HepG2 (cell line): ENCODE data around the gene TOM1L1. TPM values are rescaled to one million over a fixed set of nuclear protein-coding genes. Genes with fewer than 3 reads are reported as not detected.

ENCODE experiments used
- ATAC-seq: fragments of 200-7000 bp; cut with Tn5 transposase; 3 replicates; pipeline ENCODE4 v1.9.1; 2020; ENCODE audit warnings: mild to moderate bottlenecking, moderate library complexity
- BruUV-seq: library from RNA; stranded (reverse); fragments of 400-500 nt; replicated peaks from 2 replicates; lab custom pipeline; 2021; lab: Mats Ljungman, UMichigan
- CTCF ChIA-PET: fragments of 300-600 bp; formaldehyde crosslinking; extraction: SDS; loops from one replicate; lab custom pipeline; 2021; ENCODE audit warnings: low total read pairs, inconsistent platforms, low intra/inter-chr PET ratio; lab: Yijun Ruan, JAX
- POLR2A ChIA-PET: fragments of 350-600 bp; sonication (Branson Sonifier 250); formaldehyde crosslinking; loops from one replicate; lab custom pipeline; 2020; ENCODE audit warnings: antibody characterized with exemption, inconsistent platforms; lab: Yijun Ruan, JAX
- DNase-seq: peaks from one replicate; pipeline ENCODE4 v3.0.0-alpha.2; 2015; ENCODE audit warnings: low spot score
- FAIRE-seq: peaks from 3 replicates; lab custom pipeline; 2011; peaks lifted over from hg19 to GRCh38; lab: Jason Lieb, UNC
- H2AFZ ChIP-seq: one replicate; pipeline ENCODE4 v1.6.1; 2011; ENCODE audit warnings: low read length, inconsistent platforms
- H3K27ac ChIP-seq: fragments of 300-600 bp; 3 replicates; pipeline ENCODE4 v1.8.0; 2011; ENCODE audit warnings: mixed run types, mild to moderate bottlenecking, mixed read lengths, low read length, inconsistent platforms; ENCODE audit not compliant: insufficient read depth; ENCODE audit errors: extremely low read length
- H3K27me3 ChIP-seq, 2 experiments: fragments of 200-600 bp in 1 of 2; 2 replicates in 1 of 2; 3 replicates in 1 of 2; pipeline versions ENCODE4 v1.6.0 to v1.8.0; 2011; ENCODE audit warnings: low read length in 2 of 2, mild to moderate bottlenecking in 2 of 2, moderate library complexity in 2 of 2, inconsistent platforms in 1 of 2; ENCODE audit not compliant: insufficient read depth in 2 of 2, control insufficient read depth in 1 of 2
- H3K36me3 ChIP-seq, 2 experiments: fragments of 200-600 bp in 1 of 2; replicated peaks in 1 of 2; 2 replicates in 1 of 2; 3 replicates in 1 of 2; pipeline versions ENCODE4 v1.5.1 to v1.8.0; 2011; ENCODE audit warnings: low read length in 2 of 2, inconsistent platforms in 1 of 2; ENCODE audit not compliant: insufficient read depth in 2 of 2, control insufficient read depth in 1 of 2
- H3K4me1 ChIP-seq: 2 replicates; pipeline ENCODE4 v1.5.1; 2012; ENCODE audit warnings: low read length, inconsistent platforms; ENCODE audit not compliant: insufficient read depth
- H3K4me2 ChIP-seq: 2 replicates; pipeline ENCODE4 v1.6.0; 2011; ENCODE audit warnings: low read depth, low read length, inconsistent platforms
- H3K4me3 ChIP-seq, 3 experiments: fragments of 200-600 bp in 1 of 3; sonication (generic), shearing (Covaris generic) in 1 of 3; replicated peaks in 1 of 3; 2 replicates each; pipeline ENCODE4 v1.5.1; 2011 to 2016; ENCODE audit warnings: low read length in 3 of 3, inconsistent platforms in 2 of 3, low read depth in 2 of 3, mild to moderate bottlenecking in 2 of 3, control low read depth in 1 of 3, mixed read lengths in 1 of 3; ENCODE audit not compliant: insufficient read depth in 1 of 3
- H3K79me2 ChIP-seq: one replicate; pipeline ENCODE4 v1.6.1; 2011; ENCODE audit warnings: low read length, inconsistent platforms; ENCODE audit not compliant: insufficient read depth
- H3K9ac ChIP-seq: 2 replicates; pipeline ENCODE4 v1.6.0; 2011; ENCODE audit warnings: mild to moderate bottlenecking, low read depth, low read length, inconsistent platforms; ENCODE audit not compliant: insufficient read depth
- H3K9me3 ChIP-seq: 2 replicates; pipeline ENCODE4 v1.5.1; 2012; ENCODE audit warnings: mild to moderate bottlenecking, low read length
- H4K20me1 ChIP-seq: 2 replicates; pipeline ENCODE4 v1.6.0; 2011; ENCODE audit warnings: inconsistent platforms, mild to moderate bottlenecking, low read length, moderate library complexity; ENCODE audit not compliant: insufficient read depth
- IKZF4 ChIP-seq: sonication (generic); formaldehyde crosslinking; IDR thresholded peaks from 2 replicates; pipeline ENCODE4 v1.5.1; 2020; ENCODE audit warnings: borderline replicate concordance, mild to moderate bottlenecking, low read depth, missing genetic modification reagents; ENCODE audit errors: not compliant biosample characterization
- NPAS2 ChIP-seq: sonication (generic); formaldehyde crosslinking; IDR thresholded peaks from 2 replicates; pipeline ENCODE4 v1.8.0; 2022; ENCODE audit warnings: mild to moderate bottlenecking, missing genetic modification reagents, borderline replicate concordance
- PATZ1 ChIP-seq: sonication (generic); formaldehyde crosslinking; IDR thresholded peaks from 2 replicates; pipeline ENCODE4 v1.4.0; 2020; ENCODE audit warnings: missing genetic modification reagents
- ZNF567 ChIP-seq: sonication (generic); formaldehyde crosslinking; IDR thresholded peaks from 2 replicates; pipeline ENCODE4 v1.8.1; 2023; ENCODE audit warnings: mild to moderate bottlenecking, missing genetic modification reagents, borderline replicate concordance
- ZNF589 ChIP-seq: sonication (generic); formaldehyde crosslinking; conservative IDR thresholded peaks from 2 replicates; pipeline ENCODE4 v1.8.0; 2022; ENCODE audit warnings: mild to moderate bottlenecking, moderate library complexity, missing genetic modification reagents
- ZNF790 ChIP-seq: sonication (generic); formaldehyde crosslinking; IDR thresholded peaks from 2 replicates; pipeline ENCODE4 v1.8.0; 2022; ENCODE audit warnings: missing genetic modification reagents, mild to moderate bottlenecking, borderline replicate concordance
- WGBS: methylation state at CpG from one replicate; pipeline ENCODE4 v1.1.6; 2017; ENCODE audit warnings: low lambda C conversion rate; 5-methylcytosine and 5-hydroxymethylcytosine counted together
- in situ Hi-C: cut with HindIII; loops from 2 replicates; pipeline ENCODE4 v1.10.0; 2017; ENCODE audit warnings: low pct_unique_long_range_greater_than_20kb; ENCODE audit not compliant: extremely low pct_ligation_motif_present
- intact Hi-C: fragments of 100-400 bp; cut with micrococcal nuclease; formaldehyde crosslinking; loops from one replicate; pipeline ENCODE4 v1.10.0; 2022; ENCODE audit not compliant: unreplicated experiment
- polyA plus RNA-seq, 8 experiments: library from polyadenylated mRNA; depleted of rRNA in 3 of 8; stranded (reverse) in 7 of 8; unstranded in 1 of 8; fragments of >200 nt; fragmentation: Illumina TruSeq in 4 of 8; extraction: Trizol in 4 of 8; gene quantifications; 2 replicates each; pipeline versions ENCODE4 v1.2.1 to v1.2.3, GENCODE V29; 2011 to 2016; ENCODE audit warnings: low read depth in 4 of 8, missing spikeins in 1 of 8, mixed read lengths in 1 of 8; ENCODE audit not compliant: insufficient read depth in 1 of 8
- total RNA-seq, 5 experiments: library from RNA; depleted of rRNA; stranded (reverse); fragments of >200 nt; fragmentation: Illumina TruSeq; extraction: Trizol; gene quantifications; 2 replicates each; pipeline ENCODE4 v1.2.3, GENCODE V29; 2016; ENCODE audit warnings: low read depth in 1 of 5

TOM1L1 gene
- total and polyA plus RNA-seq, 2 of the 13 experiments (the other 11 are each of a cell fraction or from before 2014, with no cell fraction given): 45.3 to 51.3 TPM

- no peak for TF ChIP-seq ZNF567 (CRISPR knock-in tag)
- TF ChIP-seq, all 625 proteins: peak for 0
Observed at GRCh38 chr17:54920819-54921218, 20.2 kb downstream of the TOM1L1 start (continued).

DNA sequence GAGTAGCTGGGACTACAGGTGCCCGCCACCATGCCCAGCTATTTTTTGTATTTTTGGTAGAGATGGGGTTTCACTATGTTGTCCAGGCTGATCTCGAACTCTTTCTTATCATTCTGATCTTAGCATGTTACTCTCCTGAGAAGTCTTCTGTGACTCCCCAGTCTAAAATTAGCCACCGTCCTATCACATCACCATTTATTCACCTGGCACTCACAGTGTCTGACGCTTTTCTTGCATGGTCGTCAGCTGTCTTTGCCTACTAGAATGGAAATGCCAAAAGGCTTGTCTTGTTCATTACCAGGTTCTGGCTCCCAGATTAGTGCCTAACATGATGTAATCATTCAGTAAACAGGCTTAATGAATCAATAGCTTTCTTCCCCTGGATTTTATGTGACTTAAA is 23.8 kb downstream of the TOM1L1 start:
- Histone ChIP-seq H3K4me2 (no peak overlapping the region), H3K27me3 (no peaks in the 10 kb centered on the region), H3K79me2 (no peaks in the 10 kb centered on the region), H3K9me3 (no peaks in the 10 kb centered on the region), H3K27ac (no peak overlapping the region), H2AFZ (no peak overlapping the region), H3K4me3 (no peak overlapping the region), H3K36me3 (peaks cover 3 to 37% of the 10 kb centered on the region in 2 experiments), H3K9ac (no peak overlapping the region), H3K4me1 (0 out of 2 replicates have a peak, but pooled peaks cover 6% of the 10 kb centered on the region), H4K20me1 (no peaks in the 10 kb centered on the region)
- ATAC-seq: no peak
- no peak for FAIRE-seq
- TF ChIP-seq PATZ1 (CRISPR knock-in tag) (no peak), ZNF589 (CRISPR knock-in tag) (no peak), ZNF790 (no peak), IKZF4 (CRISPR knock-in tag) (no peak), NPAS2 (no peak)
- DNase-seq: no peak
- in situ Hi-C loops: no loop called here
- ChIA-PET CTCF (no interaction called here), POLR2A (no interaction called here)
- no TSS peak for BruUV-seq
- intact Hi-C loops: no loop called here
- WGBS: 96% methylated on average over 5 of the region's 5 CpGs
